Activated T-helper 1 cell treated with Interleukin-2 at 50 U/mL for 16 hours (primary cell): ENCODE results near the gene DEUP1.
"Not testable (repeated sequence)": the region's sequence is repeated elsewhere in the genome, so short reads cannot be mapped to it uniquely, and the experiment has no call there.

Source experiments
- DNase-seq: peaks from one replicate; pipeline ENCODE4 v3.0.0-alpha.2; 2020; ENCODE audit warnings: low read depth

Gene DEUP1, protein sequence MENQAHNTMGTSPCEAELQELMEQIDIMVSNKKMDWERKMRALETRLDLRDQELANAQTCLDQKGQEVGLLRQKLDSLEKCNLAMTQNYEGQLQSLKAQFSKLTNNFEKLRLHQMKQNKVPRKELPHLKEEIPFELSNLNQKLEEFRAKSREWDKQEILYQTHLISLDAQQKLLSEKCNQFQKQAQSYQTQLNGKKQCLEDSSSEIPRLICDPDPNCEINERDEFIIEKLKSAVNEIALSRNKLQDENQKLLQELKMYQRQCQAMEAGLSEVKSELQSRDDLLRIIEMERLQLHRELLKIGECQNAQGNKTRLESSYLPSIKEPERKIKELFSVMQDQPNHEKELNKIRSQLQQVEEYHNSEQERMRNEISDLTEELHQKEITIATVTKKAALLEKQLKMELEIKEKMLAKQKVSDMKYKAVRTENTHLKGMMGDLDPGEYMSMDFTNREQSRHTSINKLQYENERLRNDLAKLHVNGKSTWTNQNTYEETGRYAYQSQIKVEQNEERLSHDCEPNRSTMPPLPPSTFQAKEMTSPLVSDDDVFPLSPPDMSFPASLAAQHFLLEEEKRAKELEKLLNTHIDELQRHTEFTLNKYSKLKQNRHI

DNA sequence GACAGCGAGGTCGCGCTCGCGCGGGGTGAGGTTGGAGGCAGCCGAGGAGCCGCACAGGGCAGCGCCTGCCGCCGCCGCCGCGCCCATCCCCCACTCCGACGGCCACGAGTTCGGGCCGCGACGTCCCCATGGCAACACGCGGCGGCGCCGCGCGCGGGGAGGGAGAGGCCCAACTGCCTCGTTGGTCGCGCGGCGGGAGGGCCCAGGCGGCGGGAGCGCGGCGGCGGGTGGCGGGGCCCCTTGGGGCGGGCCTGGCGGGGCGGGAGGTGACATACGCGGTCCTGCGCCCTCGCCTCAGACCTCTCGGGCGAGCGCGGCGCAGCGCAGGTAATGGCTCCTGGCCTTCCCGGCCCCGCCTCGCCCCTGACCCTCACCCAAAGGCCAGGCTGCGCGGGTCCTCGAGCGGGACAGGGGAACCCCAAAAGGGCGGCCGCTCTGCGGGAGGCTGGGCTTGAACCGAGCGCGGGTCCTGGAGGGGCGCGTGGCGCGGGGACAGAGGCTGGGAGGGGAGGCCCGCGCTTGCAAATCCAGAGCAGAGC, at the start of gene DEUP1:
TSS of gene DEUP1 (plus strand) at position 297 of the 539 bp plus-strand sequence. CDS start 1,518 bp downstream, outside the sequence.
- no peak for DNase-seq

DNA sequence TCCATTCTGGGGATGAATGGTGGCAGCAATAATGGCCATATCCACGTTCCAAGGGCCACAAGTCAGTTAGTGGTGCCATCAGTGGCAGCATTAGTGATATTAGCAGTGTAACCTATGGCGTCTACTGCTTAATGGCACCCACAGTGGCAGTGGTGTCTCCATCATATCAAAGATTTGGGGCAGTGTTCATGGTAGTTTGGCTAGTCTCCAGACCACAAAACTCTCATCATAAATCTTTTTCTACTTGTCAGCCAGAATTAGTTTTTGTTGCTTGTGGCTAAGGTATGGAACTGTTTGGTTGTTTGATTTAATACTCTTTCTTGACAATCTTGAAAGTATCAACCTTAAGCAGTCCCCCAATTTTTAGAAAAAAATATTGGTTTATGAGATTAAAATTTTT, 45.1 kb upstream of the DEUP1 start:
- DNase-seq, result no peak

- no peak for DNase-seq
Measured at GRCh38 chr11:93287434-93287833, 43.1 kb upstream of the DEUP1 start.

GRCh38 chr11:93288079-93288478, 42.5 kb upstream of the DEUP1 start:
- DNase-seq, result no peak

- no peak for DNase-seq
Measured at GRCh38 chr11:93288767-93289166, 41.8 kb upstream of the DEUP1 start.

- DNase-seq, result no peak
Measured at GRCh38 chr11:93289782-93290463, 40.6 kb upstream of the DEUP1 start.

DNA sequence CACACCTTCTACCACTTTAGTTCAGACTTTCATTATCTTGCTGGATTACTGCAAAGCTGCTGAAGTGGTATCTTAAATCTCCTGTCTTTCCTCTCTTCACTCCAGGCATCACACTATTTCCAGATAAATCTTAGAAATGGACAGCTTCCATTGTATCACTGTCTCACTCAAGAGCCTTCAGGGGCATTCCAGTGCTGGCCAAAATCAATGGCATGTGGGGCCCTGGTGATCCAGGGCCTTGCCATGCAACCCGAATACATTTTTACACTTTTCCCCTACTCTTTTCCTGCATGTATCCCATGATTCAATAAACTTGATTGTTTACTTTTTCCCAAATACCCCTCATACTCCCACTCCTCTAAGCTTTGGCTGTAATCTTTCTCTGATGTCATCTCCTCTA, 39.4 kb upstream of the DEUP1 start:
- DNase-seq, result no peak

DNA sequence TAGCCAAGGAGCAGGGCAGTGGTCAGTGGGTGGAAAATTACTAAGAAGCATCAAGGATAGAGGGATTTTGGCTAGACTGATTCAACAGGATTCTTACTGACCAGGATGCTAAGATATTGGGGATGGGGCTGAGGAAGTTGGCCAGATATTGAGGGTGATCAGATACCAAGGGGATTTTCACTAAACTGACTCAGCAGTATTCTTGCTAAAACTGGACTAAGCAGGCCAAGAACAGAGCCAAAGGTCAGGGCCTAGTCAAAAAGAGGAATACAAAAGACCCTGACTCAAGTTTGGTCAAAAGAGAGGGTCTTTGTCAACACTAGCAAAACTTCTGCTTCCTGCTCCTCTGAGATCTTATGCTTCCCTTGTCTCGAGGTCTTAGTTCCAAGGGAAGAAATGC, 38.6 kb upstream of the DEUP1 start:
- DNase-seq, result no peak

DNA sequence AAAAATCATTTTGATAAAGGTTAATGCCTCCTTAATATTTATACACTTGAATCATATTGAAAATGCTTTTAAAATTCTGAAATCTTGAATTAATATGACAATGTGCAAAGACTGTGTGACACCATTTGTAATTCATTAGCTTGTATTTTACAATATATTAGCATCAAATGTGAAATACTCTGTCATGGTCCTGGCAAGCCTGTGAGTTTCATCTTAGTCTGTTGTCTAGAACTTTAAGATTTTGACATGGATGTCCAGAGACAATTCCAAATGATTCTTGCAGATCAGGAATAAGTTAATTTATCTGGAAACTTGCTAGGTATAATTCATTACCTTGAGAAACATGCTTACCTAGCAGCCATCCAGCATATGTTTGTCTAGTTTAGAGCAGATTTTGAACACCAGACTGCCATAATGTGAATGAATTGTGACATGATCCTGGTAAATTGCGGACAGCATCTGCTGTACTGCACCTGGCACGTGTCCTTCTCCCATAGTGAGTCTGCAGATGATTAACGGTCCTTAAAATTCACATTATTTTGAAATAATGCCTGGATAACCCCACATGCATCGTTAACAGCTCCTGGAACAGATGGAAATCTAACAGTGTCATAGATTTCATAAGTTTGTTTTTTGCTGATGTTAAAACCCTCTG, 34.5 kb upstream of the DEUP1 start:
- no peak for DNase-seq

GRCh38 chr11:93303689-93304088, 26.9 kb upstream of the DEUP1 start:
- no peak for DNase-seq

DNA sequence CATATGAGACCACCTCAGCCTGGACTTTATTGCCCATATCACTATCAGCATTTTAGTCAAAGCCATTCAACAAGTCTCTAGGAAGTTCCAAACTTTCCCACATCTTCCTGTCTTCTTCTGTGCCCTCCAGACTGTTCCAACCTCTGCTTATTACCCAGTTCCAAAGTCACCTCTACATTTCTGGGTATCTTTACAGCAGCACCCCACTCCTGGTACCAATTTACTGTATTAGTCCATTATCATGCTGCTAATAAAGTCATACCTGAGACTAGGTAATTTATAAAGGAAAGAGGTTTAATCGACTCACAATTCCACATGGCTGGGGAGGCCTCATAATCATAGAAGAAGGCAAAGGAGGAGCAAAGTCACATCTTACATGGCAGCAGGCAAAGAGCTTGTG, 16.1 kb upstream of the DEUP1 start:
- not testable (repeated sequence) for DNase-seq

- no peak for DNase-seq
Measured at GRCh38 chr11:93319224-93319839, 11.2 kb upstream of the DEUP1 start.

DNA sequence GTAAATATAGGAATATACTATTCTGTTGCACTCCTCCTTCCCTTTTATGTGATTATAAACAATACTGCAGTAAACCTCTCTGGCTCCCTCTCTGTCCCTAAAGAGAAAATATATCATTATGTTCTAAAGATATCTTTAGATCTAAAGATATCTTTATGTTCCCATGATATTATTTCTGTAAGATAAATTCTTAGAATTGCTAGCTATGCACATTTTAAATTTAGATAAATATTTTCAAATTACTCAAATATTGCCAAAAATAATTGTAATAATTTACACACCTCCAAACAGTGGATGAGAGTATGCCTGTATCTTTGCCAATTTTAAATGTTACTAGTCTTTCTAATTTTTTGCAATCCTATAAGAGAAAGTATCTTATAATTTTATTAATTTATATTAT, 10.3 kb upstream of the DEUP1 start:
- no peak for DNase-seq

GRCh38 chr11:93322207-93322606, 8.3 kb upstream of the DEUP1 start:
- DNase-seq, result no peak

- no peak for DNase-seq
Measured at GRCh38 chr11:93323747-93324146, 6.8 kb upstream of the DEUP1 start.

- no peak for DNase-seq
Measured at GRCh38 chr11:93324500-93324899, 6.0 kb upstream of the DEUP1 start.

DNA sequence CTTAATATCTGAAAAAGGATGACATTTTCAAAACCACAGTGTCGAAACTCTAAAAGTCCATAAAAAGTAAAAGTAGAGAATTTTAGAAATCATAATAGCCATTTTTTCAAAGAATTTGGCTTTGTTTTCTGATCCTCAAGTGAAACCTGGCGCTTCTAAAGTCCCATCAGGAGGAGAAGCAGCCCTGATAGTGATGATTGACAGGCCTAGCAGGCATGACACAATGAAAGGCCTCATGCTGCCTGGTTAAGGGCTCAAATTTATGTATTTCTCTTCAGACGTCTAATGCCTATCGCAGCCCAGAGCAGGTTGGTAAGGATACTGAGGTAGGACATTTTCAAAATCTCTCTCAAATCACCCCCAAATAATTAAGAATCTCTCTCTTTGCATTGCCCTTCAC, 3.9 kb upstream of the DEUP1 start:
- no peak for DNase-seq

DNA sequence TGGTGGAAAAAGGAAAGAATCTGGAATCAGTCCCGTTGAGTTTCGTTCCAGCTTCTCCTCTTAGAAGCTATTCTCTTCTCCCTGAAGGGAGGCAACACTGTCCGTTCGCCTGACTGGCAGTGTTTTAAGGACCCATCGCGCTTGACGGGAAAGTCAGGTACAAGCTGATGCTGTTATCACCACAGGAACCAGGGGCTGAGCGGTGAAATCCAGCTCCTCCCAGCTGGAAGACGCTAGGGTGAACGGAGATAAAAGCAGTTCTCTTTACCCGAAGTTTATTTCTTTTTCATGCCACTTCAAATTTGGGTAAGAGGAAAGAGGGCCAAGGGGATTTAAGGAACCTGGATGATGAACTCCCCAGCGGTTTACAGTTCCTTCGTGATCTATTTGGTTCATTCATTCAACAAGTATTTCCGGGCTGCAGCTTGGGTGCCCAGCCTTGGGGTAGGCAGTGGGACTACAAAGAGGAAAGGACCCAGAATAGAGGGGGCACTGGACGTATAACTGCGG, 551 bp upstream of the DEUP1 start:
- DNase-seq, result no peak

DNA sequence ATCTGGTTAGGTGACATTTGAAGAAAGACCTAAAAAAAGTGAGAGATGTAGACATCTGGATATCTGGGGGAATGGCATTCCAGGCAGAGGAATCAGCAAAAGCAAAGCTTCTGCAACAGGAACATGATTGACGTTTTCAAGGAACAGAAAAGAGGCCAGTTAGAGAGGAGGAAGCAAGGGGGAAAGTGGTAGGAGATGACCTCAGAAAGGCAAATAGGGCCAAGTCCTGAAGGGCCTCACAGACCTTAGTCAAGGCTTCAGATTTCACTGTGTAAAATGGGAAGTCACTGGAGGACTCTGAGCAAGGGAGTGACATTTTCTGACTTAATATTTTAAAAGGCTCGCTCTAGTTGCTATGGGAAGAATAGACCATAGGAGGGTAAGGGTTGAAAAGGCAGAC, 9.7 kb downstream of the DEUP1 start:
- DNase-seq, result no peak

GRCh38 chr11:93344855-93345333, 14.4 kb downstream of the DEUP1 start:
- no peak for DNase-seq

GRCh38 chr11:93348930-93349329, 18.4 kb downstream of the DEUP1 start:
- no peak for DNase-seq

- DNase-seq, result no peak
Measured at GRCh38 chr11:93350835-93351234, 20.3 kb downstream of the DEUP1 start.
